ENCODE data around the gene FGD3.
"Not testable (repeated sequence)": the region's sequence is repeated elsewhere in the genome, so short reads cannot be mapped to it uniquely, and the experiment has no call there.

FGD3 gene

DNA sequence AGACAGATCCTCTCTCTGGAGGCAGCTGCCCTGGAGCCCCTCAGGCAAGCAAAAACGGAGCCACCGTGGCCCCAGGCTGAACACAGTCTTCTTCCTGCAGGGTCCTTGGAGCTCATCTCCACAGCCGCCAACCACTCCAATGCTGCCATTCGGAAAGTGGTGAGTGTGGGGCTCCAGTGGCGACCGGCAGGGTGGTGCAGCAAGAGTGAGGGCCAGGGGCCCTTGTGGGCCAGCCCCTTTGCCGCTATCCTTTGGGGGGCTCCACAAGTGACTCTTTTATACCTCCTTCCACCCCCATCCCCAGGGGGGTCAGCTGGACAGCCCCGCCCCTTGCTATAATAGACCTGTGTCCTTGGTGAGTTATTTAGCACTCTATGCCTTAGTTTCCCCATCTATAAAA, 63.8 kb downstream of the FGD3 start:
- DNase-seq, result no peak

DNA sequence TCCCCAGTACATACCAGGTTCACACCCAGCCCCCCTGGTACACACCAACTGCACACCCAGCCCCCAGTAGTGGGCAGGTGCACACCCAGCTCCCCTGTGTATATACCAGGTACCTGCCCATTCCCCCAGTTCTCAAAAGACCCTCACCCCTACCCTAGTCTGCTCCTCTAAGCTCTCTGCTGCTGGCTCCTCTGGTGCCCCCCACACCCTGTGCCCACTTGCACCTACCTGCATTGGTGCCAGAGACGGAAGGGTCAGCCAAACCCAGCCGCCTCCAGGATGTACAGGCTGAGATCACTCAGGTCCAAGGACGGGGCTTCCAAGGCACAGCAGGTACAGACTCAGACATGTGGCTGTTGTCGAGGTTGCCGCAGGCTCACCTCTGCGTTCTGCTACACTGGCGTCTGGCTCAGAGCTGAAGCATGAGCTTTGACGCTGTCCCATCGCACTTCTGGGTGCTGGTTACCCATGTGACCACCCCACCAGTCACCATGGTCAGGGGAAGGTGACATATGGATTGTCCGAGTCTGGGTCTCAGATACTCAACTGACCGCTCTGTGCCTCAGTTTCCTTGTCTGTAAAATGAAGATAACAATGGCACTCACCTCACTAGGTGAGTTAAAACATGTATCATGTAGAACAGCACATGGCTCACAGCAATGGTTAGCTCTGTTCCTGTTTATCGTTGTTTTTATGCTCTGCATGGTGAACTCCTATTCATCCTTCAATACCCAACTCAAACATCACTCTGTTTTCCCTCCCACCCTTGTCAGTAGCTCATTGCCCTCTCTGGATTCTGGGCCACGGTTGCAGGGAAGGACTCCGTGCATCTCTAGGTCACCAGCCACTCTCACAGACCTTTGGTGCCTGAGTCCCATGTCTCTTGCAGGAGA, 65.9 kb downstream of the FGD3 start:
- DNase-seq, result no peak

DNA sequence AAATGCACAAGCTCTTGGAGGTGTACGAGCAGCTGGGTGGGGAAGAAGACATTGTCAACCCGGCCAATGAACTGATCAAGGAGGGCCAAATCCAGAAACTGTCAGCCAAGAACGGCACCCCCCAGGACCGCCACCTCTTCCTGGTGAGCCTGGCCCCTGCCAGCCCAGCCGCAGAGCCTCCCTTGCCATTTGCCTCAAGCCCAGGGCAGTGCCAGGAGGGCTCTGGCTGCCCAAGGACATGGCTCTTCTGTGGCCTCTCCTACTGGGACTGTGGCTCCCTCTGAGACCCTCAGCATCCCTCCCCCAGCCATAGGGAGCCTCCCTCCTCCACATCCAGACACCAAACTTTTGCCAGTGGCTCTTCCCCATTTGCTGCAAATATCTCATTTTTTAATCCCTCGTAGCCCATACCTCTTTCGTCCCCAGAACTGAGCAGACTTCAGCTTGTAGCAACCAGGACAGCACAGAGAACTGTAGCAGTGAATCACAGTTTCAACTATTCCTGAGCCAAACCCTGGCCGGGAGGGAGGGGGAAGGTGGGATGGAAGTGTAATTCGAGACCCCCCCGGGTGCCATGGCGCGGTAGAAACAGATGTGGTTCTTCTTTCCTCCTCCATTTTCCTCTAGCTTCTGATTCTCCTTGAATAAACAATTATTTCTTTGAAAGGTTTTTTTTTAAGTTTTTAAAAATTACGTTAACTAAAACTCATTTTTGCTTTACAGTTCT, 66.7 kb downstream of the FGD3 start:
- no peak for DNase-seq

DNA sequence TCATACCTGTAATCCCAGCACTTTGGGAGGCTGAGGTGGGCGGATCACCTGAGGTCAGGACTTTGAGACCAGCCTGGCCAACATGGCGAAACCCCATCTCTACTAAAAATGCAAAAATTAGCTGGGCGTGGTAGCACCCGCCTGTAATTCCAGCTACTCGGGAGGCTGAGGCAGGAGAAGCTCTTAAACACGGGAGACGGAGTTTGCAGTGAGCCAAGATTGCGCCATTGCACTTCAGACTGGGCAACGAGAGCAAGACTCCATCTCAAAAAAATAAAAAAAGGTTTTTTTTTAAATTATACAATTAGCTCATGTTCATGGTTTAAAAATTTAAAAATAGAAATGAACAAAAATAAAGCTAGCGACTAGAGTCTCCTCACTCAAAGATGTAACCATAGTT, 67.9 kb downstream of the FGD3 start:
- DNase-seq, result not testable (repeated sequence)

DNA sequence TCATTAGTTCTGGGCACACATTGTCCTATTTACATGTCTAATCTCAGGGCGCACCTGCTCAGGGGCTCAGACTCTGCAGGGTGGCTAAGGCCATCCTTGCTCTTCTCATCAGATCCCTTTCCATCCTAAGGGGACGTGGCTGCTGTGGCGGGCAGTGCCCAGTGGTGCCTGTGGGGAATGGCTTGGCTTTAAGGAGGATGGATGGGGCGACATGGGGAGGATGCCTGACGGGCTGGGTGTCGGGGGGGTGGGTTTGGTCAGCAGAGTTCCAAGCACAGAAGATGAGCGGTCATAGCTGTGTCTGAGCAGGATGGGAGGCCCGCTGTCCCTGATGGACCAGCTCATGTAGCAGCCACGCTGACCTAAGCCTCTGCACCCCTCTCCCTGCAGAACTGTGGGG, 70.3 kb downstream of the FGD3 start:
- DNase-seq, result no peak

DNA sequence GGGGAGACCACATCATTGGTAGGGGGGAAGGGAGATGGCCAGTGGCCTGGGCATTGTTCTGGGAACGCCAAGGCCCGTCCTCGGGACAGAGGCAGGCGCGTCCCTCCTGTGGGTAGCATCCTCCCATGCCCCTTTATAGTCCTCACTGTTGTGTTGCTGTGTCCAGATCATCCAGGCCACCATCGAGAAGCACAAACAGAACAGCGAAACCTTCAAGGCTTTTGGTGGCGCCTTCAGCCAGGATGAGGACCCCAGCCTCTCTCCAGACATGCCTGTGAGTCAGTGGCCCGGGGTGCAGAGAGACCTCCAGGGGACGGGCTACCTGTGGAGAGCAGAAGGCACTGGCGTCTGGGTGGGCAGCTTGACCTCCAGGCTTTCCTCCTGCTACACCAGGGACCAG, 72.8 kb downstream of the FGD3 start:
- DNase-seq, result no peak

DNA sequence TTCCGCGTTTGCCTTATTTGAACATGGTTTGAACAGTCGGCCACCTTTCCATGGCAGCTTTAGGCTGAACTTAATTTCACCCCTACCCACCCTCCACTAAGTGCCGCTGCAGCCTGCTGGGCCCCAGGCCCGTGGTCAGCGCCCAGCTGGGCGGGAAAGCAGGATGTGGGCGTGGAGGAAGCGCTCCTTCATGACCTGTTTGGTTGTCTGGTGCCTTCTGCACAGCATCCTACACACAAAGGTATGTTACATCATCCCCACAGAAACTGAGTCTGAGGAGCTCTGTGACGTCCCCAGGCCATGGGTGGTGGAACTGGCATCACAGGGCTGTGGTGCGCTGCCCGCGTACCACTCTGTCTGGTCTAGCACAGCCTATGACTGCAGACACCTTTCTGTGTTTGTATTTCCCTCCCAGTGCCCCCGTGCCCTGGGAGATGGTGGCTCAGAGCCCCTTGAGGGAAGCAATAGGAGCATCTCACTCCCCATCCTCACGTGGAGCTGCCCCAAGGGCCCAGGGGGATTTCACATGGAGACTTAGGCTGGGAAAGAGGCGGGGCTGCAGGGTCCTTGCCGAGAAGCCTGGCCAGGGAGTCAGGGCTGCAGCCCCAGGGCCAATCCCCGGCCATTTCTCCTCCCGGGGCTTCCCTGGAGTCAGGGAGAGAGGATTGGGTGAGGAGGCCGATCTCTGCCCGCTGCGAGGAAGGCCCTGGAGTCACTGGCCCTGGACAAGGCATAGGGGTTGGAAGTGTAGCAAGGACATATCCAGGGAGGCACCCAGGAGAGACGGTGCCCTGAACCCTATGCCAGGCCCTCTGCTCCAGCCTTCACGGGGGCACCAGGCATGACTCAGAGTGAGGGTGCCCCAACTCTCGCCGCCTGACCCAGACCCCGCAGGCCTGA, 73.7 kb downstream of the FGD3 start:
- DNase-seq, result no peak

DNA sequence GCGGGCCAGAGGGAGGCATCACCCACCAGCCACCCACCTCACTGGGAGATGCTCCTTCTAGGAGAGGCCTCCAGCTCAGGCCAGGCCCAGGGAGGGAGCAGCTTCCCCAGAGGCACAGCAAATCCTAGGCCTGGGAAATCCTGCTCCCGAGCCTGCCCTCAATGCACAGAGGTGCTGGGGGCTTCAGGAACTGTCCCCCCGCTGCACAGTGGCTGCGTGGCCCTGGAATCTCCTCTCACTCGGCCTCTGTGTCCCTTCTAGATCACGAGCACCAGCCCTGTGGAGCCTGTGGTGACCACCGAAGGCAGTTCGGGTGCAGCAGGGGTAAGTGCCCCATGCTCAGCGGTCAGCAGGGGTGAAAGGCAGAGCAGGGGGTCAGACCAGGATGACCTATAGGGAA, 74.7 kb downstream of the FGD3 start:
- no peak for DNase-seq

DNA sequence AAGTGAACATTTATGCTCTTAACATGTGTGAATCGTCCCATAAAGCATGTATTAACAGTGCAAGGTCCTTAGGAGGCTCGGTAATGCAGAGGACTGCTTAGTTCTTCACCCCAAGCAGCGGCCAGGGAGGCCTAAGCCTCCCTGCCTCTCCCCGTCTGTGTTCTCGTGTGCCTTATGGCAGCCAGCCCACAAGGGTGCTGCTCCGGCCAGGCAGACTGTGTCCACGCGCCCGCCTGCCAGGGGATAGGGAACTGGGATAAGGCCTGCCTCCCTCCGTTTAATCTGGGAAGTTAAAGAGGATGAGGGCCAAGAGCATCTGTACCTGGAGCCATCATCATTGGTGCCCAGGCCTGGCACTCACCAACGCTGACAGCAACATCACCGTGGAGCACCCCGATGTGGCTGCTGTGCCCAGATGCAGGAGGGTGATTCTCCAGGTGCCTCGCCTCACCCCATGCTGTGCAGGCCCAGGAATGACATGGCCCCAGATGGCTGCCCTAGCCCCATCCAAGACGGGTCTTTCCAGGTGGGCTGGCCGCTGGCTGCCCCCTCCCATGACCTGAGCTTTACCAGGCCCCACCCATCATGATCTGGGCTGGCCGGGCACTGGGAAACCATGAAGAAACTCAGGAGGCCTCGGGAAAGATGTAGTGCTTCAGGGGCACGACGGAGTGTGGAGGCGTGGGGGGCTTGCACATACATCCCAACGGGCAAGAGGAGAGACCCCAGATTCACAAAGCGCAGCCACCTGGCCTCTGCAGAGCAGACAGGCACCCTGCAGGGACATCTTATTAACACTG, 75.6 kb downstream of the FGD3 start:
- DNase-seq, result no peak

DNA sequence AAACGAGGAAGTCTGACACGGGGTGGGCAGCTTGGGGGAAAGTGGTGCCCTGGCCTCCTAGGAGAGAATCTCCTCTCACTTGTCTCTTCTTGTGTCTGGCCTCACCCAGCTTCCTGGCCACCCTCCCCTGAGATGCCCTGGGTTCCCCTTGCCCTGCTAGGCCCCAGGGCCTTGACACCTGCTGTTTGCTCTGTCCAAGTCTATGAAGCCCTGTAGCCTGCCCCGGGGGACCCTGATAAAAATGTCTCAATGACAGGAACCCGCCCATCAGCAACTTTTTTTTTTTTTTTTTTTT, 76.1 kb downstream of the FGD3 start:
- no peak for DNase-seq

DNA sequence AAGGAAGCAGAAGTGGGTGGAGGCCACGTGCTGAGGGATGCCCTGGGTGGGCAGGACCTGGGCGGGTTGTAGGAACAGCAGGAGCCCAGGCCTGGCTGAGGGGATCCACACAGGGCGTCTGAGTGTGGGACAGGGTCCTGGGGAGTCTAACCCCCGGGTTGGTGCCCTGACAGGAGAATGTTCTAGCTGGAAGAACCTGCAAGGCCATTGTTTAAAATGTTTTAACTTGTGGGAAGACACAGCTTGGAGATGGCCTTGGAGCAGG, 77.3 kb downstream of the FGD3 start:
- DNase-seq, result no peak

DNA sequence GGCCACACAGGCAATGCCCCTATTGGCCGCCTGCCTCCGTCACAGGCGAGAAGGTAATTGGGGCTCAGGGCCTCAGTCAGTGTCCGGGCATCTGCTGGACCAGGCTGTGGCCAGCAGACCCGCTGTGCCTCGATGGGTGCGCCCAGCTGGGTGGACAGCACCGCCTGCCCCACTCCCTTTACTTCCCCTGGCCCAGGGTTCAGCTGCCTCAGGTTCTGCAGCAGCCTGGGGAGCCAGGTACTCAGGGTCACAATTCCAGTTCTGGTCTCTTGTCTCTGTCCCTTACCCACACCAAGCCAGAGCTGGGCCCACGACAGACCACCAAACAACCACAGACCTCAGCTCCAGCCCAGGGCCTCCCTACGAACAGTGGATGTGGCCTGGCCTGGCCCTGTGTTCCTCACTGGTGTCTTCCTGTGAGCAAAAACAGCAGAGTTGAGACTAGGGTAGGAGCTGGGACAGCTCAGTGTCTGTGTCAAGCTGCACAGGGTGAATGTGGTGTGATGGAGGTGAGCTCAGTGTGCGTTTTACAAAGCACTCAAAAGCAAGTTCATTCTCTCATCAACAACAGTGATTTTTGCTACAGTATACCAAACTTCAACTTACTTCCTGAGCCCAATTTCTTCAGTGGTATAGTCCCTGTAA, 77.8 kb downstream of the FGD3 start:
- no peak for DNase-seq

DNA sequence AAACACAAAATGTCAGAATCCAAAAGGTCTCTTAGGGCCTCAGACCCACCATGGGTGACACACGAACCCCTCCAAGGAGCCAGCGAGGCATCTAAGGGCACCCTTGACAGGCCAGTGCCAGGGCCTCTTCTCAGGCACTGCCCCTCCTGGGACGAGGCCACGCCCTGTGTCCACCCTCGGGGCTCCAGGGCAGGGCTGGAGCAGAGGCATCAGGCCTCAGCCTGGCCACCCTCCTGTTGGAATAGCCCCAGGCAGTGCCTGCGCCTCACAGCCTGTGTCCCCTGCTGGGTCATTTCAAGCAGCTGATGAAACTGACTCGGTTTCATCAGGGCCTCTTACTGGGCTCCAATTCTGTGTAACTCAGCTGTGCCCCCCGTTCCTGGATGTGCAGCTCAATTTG, 78.4 kb downstream of the FGD3 start:
- DNase-seq, result no peak

DNA sequence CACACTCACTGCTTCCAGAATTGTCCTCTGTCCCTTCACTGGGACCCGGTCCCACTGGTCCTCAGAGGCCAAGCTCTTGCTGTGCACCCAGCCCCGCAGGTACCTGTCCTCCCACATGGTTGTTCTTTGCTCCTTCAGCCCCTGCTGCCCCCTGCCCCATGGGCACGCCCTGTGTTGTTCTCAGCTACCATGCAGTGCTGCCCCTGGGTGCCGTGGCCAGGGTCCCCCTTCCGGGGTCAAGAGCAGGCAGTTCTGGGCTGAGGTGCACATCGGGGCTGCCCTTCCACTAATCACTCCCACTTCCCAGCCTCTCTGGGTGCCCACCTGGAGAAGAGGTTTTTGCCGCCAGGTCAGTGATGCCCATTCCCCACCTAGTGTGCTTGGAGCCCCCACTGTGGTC, 79.3 kb downstream of the FGD3 start:
- DNase-seq, result no peak

DNA sequence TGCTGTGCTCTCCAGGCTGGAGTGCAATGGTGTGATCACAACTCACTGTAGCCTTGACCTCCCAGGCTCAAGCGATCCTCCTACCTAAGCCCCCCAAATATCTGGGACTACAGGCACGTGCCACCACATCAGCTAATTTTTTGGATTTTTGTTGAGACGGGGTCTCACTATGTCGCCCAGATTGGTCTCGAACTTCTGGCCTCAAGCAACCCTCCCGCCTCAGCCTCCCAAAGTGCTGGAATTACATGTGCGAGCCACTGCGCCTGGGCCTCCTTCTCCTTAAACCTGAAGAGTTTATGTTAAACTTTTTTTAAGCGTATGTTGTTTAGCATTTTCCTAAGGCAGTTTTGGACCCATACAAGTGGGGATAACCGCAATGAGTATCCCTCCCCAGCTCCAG, 80.4 kb downstream of the FGD3 start:
- DNase-seq, result no peak

DNA sequence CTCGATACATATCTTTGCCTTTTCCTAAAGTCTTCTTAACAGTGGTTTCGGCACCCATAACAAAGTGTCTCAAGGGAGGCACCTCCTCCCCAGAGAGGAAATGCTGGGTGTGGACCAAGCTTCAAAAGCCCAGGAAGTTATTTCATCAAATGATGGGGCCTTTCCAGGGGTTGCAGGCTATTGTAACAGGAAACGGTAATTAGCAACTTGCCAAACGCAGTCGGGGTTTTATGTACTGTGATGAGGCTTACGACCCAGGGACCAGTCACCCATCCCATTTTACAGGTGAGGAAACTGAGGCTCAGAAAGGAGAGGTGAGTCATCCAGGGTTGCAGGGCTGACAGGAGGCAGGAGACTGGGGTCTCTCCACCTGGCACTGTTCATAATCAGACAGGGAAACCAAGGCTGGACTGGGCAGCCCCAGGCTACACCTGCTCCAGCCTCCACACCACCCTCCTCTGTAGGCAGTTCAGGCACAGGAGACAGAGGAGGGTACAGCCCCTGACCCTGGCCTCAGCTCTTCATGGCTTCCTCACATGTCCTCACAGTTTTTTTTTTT, 81.2 kb downstream of the FGD3 start:
- no peak for DNase-seq

DNA sequence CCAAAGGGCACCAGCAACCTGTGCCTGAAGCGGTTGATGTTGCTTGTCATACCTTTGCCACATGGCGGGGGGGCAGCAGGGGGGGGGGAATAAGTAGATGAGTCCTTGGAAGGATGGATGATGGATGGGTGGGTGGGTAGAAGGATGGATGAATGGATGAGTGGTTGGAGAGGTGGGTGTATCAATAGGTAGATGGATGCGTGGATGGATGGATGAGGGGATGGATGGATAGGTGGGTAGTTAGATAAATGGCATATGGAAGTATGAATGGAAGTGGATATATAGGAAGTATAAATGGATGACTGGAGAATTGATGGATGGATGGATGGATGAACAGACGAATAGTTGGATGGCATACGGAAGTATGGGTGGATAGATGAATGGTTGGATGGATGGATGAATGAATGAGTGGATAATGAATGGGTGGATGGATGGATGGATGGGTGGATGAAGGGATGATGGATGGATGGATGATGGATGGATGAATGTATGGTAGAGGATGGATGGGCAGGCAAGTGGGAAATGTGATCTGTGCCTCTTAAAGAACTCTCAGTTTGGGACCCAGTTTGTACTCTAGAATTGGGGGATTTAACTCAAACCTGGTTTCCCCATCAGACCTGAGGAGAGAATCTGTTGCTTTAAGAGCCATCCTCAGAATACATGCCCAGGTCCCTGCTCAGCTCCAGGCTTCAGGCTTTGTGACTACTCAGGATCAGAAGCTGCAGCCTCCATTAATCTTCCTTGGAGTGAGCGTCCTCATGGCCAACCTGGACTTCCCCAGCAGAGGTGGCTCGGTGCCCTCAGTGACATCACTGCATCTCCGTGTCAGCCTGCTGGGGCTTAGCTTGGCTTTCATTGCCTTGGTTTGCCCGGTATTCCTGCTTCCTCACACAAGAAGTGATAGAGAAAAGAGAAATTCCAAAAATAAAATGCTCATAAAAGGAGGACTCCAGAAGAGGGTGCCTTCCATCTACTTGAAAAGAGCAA, 83.6 kb downstream of the FGD3 start:
- no peak for DNase-seq

DNA sequence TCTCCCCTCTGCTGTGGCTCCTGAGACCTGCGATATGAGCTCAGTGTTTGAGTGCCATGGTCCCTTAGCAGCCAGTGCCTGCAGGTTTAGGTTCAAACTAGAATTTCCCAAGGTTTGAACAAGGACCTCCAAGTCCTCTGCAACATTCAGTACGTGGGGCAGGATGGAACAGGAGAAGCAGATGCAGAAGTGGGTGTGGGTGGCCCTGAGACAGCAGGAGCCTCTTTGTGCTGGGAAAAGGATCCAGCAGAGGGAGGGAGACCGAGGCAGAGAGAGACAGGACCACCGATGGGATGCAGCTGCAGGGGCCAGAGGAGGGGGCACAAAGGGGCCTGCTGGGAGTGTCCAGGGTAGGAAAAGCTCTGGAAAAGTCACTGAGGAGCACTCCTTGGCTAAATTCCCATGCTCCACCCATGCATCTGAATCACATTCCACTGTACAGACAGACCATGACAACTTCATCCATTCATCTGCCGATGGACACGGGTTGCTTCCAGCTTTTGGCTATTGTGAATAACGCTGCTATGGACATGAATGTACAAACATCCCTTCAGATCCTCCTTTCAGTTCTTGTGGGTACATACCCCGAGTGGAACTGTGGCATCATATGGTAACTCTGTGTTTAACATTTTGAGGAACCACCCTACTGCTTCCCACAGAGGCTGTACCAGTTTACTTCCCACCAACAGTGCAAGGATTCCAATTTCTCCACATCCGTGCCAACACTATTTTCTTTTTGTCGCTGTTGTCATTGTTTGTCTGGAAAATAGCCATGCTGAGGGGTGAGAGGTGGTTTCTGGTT, 84.5 kb downstream of the FGD3 start:
- no peak for DNase-seq

DNA sequence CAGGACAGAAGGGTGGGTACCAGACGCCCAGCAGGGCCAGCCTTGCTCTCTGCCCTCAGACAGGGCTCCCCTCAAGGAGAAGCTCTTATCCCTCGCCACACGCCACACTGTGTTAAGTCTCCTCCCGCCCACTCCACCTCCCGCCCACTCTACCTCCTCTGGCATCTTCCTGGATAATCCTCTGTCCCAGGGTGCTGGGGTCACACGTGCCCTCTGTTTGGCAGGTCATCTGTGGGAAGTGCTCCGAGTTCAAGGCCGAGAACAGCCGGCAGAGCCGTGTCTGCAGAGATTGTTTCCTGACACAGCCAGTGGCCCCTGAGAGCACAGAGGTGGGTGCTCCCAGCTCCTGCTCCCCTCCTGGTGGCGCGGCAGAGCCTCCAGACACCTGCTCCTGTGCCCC, 85.2 kb downstream of the FGD3 start:
- DNase-seq, result no peak

DNA sequence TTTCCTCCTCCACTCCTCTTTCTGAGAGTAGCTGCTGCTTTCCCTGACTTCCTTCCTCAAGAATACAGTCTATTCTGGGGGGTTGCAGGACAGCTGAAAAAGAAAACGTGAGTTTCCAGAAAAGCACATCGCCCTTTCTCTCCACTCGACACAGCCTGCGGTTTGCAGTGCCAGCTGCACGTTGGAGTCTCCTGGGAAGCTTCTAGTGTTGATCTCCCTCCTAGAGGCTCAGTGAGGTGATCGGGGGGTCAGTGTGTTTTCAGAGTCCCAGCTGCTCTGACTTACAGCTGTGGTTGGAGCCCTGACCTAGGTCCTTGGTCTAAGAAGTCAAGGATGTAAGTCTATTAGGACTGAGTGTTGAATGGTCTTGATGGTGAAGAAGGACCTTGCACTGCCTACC, 86.2 kb downstream of the FGD3 start:
- DNase-seq, result no peak
